Measurements from ENCODE around the gene ELOVL7.
"Not testable (repeated sequence)": the region's sequence is repeated elsewhere in the genome, so short reads cannot be mapped to it uniquely, and the experiment has no call there.

Gene ELOVL7

DNA sequence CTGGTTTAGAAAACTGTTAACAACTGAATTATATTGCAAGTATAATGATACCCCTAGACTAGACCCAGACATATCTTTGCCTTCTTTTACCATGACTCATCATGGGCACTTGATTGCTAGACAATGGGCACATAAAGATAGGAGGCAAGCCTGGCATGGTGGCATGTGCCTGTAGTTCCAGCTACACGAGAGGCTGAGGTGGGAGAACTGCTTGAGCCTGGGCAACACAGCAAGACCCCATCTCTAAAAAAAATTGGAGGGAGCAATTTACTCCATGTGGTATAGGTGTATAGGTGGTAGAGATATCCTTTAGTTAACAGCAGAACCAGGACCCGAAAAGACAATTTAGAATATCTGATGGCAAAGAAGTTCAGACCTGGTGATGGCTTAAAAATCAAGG is 51.6 kb downstream of the ELOVL7 start:
- DNase-seq: no peak

DNA sequence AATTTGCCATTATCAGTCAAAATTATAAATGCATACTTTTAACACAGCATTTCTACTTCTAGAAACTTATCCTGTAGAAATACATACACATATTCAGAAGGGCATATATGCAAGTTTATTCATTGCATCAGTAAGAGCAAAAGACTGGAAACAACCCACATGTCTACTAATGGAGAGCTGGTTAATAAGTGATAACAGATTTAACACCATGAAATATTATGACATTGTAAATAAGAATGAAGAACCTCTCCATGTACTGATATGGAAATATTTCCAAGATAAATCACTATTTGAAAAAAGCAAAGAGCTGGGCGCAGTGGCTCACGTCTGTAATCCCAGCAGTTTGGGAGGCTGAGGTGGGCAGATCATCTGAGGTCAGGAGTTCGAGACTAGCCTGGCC is 54.5 kb downstream of the ELOVL7 start:
- DNase-seq: no peak

GRCh38 chr5:60788863-60789513 is 55.1 kb downstream of the ELOVL7 start:
- DNase-seq: no peak

DNA sequence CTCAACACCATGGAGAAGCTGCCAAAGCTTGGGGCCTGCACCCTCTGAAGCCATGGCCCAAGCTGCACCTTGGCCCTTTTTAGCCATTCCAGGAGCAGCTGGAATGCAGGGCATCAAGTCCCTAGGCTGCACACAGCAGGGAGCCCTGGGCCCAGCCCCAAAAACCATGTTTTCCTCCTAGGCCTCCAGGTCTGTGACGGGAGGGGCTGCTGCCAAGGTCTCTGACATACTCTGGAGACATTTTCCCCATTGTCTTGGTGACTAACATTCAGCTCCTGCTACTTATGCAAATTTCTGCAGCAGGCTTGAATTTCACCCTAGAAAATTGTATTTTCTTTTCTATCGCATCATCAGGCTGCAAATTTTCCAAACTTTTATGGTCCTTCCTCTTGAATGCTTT is 64.6 kb downstream of the ELOVL7 start:
- DNase-seq: no peak

- DNase-seq: no peak
Measured at GRCh38 chr5:60776343-60776742, 67.7 kb downstream of the ELOVL7 start.

DNA sequence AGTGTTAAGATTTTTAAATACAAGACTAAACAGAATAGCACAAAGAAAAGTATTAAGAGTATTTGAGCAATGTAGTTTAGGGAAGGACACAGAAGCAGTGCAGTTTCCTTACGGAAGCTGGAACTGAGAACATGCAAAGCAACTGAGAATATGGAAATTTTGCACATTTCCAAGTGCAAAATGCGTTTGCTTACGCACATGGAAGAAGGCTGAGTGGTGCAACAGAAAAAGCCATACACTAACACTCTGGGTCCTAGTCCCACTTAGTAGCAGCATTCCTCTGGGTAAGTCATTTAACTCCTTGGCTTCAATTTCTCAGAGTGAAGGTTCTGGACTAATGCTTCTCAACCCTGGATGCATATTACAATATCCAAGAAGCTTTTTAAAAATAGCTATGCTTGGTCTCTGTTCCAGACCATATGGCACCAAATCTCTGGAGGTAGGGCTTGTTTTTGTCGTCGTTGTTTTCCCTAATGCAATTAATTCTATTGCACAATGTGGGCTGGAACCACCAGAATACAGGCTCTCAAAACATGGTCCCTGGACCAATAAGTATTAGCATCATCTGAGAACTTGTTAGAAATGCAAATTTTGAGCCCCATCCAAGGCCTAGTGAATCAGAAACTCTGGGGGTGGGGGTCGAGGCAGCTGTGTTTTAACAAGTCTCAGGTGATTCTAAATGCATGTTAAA is 78.9 kb downstream of the ELOVL7 start:
- no peak for DNase-seq

DNA sequence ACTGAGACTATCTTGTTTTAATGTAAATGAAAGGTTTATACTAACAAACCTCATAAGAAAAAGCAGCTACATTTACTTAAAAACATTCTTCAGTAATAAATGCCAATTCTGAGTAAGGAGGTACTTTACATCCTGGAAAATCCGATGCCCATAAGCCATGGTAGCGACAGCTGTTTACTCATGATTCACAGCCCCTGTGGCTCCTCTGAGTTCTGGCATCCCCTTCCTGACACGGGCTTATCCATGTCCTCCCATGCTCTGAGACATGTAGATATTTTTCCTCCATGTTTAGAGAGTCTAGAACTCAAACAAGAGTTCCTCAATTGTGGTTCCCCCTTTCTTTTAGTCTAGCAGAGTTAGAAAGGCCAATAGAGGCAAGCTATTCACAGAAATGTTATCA is 81.0 kb downstream of the ELOVL7 start:
- no peak for DNase-seq

GRCh38 chr5:60754495-60754894 is 89.6 kb downstream of the ELOVL7 start:
- DNase-seq: no peak

DNA sequence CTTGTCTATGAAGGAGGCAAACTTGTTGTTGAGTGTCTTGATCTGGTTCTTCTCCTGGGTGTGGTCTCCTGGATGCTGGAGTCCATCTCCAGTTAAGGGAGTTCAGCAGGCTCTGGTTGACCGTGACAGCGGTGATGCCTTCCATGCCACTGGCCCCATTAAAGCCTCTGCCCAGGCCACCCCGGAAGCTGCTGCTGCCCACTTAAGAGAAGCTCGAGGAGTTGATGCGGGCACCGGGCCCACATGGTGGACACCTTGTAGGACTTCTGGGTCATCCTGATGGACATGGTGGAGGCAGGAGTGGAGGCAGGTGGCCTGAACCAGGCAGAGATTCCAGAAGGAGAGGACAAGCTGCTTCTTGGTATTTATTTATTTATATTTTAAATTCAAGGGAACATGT is 99.4 kb downstream of the ELOVL7 start:
- DNase-seq: no peak

GRCh38 chr5:60743511-60744314 is 100.4 kb downstream of the ELOVL7 start:
- no peak for DNase-seq

- no peak for DNase-seq
Measured at GRCh38 chr5:60740322-60740721, 103.7 kb downstream of the ELOVL7 start.

DNA sequence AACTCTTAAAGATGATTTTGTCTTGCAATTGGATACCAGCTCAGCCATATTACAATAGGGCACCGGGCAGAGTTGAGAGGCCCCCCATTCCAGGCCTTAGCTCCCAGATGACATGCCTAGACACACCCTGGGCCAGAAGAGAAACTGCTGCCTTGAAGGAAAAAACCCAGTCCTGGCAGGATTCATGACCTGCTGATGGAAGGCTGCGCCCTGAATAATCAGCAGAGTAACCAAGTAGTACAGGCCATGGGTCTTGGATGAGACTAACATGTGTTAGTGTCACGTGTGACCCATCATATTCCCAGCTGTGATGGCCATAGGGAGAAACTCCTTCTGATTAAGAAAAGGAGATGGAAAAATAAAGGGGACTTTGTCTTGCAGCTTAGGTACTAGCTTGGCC is 105.1 kb downstream of the ELOVL7 start:
- no peak for DNase-seq

DNA sequence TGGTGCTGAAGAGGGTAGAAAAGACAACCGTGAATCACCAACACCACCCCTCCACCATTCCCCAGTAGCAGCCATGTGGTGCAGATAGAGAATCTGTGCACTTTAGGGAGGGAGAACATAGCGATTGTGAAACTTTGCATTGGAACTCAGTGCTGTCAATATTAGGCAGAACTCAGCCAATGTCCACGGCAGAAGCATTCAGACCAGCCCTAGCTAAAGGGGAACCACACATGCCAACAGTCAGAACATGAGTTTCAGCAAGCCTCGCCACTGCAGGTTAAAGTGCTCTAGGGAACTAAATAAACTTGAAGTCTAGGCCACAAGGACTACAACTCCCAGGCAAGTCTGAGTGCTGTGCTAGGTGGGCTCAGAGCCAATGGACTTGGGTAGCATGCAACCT is 105.6 kb downstream of the ELOVL7 start:
- no peak for DNase-seq

DNA sequence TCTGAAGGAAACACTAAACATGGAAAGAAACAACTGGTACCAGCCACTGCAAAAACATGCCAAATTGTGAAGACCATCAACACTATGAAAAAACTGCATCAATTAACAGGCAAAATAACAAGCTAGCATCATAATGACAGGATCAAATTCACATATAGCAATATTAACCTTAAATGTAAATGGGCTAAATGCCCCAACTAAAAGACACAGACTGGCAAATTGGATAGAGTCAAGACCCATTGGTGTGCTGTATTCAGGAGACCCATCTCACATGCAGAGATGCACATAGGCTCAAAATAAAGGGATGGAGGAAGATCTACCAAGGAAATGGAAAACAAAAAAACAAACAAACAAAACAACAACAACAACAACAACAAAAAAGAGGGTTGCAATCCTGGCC is 113.2 kb downstream of the ELOVL7 start:
- DNase-seq: not testable (repeated sequence)

DNA sequence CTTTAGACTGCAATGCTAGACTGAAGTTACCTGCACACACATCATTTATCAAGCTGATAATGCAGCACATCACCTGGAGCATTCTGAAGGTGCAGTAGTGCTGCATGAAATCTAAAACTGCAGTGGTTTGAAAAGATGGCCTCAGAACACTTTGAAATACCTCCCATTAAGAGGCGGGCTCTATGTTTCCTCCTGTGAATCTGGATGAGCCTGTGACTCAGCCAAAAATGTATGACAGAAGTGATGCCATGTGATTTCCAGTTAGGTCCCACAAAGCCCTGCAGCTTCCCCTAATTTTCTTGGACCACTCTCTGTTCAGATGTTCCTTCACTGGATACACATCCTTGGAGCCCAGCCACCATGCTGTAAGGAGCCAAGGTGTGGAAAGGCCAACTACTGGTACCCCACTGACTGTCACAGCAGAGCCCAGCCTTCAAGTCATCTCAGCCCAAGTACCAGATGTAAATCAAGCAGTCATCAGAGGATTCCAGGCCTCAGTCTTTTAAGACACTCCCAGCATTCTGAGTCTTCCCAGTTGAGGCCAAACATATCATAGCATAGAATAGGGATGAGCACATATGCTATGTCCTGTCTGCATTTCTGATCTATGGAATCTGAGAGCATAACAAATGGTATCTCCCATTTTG is 116.9 kb downstream of the ELOVL7 start:
- no peak for DNase-seq

DNA sequence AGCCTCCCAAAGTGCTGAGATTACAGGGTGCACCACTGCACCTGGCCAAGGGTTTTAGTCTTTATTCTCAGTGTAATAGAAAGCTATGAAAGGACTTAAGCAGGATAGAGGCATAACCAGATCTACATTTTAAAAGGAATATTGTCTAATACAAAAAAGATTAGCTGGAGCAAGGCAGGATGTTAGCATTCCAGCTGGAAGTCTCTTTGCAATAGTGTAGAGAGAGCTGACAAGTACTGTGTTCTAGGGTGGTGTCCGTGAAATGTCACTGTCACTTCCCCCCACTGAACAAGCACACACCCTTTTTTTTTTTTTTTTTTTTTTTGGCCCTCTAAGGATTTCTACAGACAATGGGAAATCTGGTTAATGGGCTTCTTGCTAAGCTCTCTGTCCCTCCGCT is 119.9 kb downstream of the ELOVL7 start:
- DNase-seq: no peak

DNA sequence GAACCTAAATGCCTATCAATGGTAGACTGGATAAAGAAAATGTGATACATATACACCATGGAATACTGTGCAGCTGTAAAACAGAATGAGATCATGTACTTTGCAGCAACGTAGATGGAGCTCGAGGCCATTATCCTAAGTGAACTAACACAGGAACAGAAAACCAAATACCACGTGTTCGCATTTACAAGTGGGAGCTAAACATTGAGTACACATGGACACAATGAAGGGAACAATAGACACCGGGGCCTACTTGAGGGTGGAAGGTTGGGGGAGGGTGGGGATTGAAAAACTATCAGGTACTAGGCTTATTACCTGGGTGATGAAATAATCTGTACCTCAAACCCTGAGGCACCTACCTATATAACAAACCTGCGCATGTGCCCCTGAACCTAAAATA is 121.7 kb downstream of the ELOVL7 start:
- no peak for DNase-seq

DNA sequence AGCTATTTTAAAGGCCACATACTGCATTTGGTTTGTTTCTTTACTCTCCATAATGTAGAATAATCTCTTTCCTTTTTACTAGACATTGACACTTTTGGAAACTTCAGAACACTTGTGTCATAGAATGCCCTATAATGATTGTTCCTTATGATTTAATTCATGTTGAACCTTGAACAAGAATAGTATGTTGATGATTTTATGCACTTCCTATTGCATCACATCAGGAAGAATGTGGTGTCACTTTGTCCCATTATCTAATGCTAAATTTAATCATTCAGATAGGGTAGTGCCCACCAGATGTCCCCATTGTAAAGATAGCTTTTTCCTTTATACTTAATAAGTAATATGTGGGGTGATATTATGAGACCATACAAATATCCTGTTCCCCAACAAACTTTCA is 124.7 kb downstream of the ELOVL7 start:
- DNase-seq: no peak

DNA sequence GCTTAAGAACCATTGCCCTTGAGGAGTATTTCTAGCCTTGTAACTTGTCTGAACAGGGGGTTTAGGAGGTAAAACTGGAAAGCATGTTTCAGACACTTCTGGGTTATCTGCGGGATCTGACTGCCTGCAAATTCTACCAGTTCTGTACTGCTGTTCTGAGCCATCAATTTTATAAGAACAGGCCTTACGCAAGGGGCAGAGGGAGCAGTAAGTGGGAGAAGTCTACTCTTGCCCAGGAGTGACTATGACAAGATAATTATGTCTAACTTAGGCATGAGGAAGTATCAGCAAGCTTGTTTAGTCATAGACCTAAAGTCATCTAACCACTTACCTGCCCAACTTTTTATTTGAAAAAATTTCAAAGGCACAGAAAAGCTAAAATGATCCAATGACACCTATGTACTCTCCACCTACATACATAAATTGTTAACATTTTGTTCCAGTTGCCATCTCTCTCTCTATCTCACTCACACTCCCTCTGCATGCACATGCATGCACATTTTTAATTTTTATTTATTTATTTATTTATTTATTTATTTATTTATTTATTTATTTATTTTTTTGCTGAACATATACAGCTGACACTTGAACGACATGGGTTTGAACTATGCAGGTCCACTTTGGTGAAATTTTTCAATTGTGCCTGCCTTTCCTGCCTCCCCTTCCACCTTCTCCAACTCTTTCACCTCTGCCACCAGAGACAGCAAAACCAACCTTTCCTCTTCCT is 125.7 kb downstream of the ELOVL7 start:
- DNase-seq: no peak

DNA sequence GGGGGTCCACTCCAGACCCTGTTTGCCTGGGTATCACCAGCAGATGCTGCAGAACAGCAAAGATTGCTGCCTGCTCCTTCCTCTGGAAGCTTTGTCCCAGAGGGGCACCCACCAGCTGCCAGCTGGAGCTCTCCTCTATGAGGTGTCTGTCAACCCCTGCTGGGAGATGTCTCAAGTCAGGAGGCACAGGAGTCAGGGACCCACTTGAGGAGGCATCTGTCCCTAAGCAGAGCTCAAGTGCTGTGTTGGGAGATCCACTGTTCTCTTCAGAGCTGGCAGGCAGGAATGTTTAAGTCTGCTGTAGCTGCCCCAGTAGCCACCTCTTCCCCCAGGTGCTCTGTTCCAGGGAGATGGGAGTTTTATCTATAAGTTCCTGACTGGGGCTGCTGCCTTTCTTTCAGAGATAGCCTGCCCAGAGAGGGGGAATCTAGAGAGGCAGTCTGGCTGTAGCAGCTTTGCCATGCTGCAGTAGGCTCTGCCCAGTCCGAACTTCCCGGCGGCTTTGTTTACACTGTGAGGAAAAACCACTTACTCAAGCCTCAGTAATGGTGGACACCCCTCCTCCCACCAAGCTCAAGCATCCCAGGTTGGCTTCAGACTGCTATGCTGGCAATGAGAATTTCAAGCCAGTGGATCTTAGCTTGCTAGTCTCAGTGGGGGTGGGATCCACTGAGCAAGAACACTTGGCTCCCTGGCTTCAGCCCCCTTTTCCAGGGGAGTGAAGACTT is 128.7 kb downstream of the ELOVL7 start:
- not testable (repeated sequence) for DNase-seq

DNA sequence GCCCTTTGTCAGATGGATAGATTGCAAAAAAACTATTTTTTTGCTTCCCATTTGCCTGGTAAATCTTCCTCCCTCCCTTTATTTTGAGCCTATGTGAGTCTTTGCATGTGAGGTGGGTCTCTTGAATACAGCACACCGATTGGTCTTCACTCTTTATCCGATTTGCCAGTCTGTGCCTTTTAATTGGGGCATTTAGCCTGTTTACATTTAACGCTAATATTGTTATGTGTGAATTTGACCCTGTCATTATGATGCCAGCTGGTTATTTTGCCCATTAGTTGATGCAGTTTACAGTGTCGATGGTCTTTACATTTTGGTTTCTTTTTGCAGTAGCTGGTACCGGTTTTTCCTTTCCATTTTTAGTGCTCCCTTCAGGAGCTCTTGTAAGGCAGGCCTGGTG is 131.1 kb downstream of the ELOVL7 start:
- DNase-seq: no peak

DNA sequence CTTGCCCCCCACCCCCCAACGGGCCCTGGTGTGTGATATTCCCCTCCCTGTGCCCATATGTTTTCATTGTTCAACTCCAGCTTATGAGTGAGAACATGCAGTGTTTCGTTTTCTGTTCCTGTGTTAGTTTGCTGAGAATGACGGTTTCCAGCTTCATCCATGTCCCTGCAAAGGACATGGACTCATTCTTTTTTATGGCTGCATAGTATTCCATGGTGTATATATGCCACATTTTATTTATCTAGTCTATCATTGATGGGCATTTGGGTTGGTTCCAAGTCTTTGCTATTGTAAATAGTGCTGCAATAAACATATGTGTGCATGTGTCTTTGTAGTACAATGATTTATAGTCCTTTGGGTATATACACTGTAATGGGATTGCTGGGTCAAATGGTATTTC is 132.2 kb downstream of the ELOVL7 start:
- not testable (repeated sequence) for DNase-seq
